ENCODE results near the gene ZNF358. TPM values are rescaled to one million over a fixed set of nuclear protein-coding genes. Genes with fewer than 3 reads are reported as not detected.

The ZNF358 gene
- total RNA-seq, 1 donor from 2014 or later, result 59.1 TPM

- no peak for DNase-seq (ENCODE audit: low spot score)
Observed at GRCh38 chr19:7519361-7520130, 3.6 kb downstream of the ZNF358 start.

DNA sequence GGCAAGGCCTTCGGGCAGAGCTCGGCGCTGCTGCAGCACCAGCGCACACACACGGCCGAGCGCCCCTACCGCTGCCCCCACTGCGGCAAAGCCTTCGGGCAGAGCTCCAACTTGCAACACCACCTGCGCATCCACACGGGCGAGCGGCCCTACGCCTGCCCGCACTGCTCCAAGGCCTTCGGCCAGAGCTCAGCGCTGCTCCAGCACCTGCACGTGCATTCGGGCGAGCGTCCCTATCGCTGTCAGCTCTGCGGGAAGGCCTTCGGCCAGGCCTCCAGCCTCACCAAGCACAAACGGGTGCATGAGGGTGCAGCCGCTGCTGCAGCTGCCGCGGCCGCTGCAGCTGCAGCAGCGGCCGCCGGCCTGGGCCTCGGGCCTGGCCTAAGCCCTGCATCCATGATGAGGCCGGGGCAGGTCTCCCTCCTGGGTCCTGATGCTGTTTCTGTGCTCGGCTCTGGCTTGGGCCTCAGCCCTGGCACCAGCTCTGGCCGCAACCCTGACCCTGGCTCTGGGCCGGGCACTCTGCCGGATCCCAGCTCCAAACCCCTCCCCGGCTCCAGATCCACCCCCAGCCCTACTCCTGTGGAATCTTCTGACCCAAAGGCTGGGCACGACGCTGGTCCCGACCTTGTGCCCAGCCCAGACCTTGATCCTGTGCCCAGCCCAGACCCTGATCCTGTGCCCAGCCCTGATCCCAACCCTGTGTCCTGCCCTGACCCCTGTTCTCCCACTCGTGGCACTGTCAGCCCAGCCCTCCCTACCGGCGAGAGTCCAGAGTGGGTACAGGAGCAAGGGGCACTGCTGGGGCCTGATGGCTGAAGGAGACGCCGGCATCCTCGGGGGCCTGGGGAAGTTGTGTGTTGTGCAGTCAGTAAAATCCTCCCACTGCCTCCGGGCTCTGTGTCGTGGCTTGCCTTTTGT, 4.5 kb downstream of the ZNF358 start:
- no peak for DNase-seq (ENCODE audit: low spot score)

DNA sequence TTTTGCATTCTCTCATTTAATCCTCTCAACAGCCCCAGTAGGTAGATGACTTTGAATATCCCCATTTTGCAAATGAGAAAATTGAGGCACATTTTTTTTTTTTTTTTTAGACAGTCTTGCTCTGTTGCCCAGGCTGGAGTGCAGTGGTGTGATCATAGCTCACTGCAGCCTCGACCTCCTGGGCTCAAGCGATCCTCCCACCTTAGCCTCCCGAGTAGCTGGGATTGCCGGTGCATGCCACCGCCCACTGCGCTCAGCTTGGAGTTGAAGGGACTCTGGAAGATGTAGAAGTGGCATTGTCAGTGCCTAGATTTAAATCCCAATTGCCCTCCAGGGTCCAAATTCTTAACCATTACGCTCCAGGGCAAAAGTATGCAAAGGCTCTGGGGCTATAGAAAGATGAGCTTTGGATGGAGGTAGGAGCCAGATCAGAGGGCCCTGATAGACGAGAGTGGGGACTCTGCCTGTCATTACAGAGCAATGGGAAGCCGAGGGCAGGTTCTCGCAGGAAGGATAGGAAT, 5.7 kb downstream of the ZNF358 start:
- DNase-seq (ENCODE audit: low spot score), result no peak

GRCh38 chr19:7522072-7522922, 6.4 kb downstream of the ZNF358 start, which contains the start of gene MCOLN1:
Gene MCOLN1 (plus strand): TSS chr19:7522624. CDS start chr19:7522751, 127 bp downstream.
- peak; percentile 100 for DNase-seq (ENCODE audit: low spot score)

GRCh38 chr19:7522923-7523667, 7.2 kb downstream of the ZNF358 start:
- no peak for DNase-seq (ENCODE audit: low spot score)

- no peak for DNase-seq (ENCODE audit: low spot score)
Observed at GRCh38 chr19:7524523-7524922, 8.6 kb downstream of the ZNF358 start.

DNA sequence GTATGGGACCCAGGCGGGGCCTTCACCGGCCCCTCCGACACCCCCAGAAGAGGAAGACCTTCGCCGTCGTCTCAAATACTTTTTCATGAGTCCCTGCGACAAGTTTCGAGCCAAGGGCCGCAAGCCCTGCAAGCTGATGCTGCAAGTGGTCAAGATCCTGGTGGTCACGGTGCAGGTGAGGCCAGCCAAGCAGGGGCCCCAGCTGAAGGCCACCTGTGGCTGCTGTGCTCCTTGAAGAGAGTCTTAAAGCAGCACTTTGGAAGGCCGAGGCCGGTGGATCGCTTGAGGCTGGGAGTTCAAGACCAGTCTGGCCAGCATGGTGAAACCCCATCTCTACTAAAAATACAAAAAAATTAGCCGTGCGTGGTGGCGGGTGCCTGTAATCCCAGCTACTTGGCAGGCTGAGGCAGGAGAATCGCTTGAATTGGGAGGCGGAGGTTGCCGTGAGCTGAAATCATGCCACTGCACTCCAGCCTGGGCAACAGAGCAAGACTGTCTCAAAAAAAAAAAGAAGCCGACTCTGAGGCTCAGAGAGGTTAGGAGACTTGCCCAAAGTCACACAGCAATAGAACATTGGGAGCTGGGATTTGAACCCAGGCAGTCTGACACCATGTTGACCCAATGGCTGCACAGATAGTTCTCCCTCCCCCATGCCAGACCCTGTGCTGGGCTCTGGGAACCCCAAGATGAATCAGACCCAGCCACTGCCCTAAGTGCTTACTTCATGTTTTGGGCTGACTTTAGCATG, 9.3 kb downstream of the ZNF358 start:
- DNase-seq (ENCODE audit: low spot score), result no peak

GRCh38 chr19:7526059-7526929, 10.4 kb downstream of the ZNF358 start:
- no peak for DNase-seq (ENCODE audit: low spot score)

DNA sequence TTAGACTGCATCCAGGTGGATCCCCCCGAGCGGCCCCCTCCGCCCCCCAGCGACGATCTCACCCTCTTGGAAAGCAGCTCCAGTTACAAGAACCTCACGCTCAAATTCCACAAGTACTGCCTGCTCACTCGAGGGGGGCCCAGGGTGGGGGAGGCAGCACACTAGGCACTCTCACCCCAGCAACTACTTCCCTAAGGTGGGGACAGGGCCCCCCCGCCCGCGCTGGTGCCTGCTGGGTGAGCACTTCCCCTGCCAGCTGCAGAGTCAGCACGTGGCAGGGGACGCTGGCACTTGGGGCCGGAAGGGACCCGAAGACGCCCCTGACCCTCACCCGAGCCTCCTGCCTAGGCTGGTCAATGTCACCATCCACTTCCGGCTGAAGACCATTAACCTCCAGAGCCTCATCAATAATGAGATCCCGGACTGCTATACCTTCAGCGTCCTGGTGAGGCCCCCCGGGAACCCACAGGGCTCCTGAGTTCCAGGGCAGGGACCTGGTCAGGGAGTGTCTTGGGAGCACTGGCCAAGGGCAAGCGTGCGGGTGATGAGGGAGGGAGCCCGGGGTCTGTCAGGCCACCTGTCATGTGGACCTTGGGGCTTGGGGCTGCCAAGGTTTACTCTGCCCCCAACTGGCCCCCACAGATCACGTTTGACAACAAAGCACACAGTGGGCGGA, 11.8 kb downstream of the ZNF358 start:
- DNase-seq (ENCODE audit: low spot score), result no peak

DNA sequence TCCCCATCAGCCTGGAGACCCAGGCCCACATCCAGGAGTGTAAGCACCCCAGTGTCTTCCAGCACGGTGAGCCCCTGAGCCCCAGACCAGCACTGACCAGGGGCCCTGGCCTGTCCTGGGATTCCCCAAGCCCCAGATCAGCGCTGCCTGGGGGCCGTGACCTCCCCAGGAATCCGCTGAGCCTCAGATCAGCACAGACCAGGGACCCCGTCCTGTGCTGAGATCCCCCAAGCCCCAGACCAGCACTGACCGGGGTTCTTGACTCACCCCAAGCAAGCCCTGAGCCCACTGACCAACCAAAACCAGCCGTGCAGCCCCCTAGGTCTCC, 12.3 kb downstream of the ZNF358 start:
- DNase-seq (ENCODE audit: low spot score), result no peak

DNA sequence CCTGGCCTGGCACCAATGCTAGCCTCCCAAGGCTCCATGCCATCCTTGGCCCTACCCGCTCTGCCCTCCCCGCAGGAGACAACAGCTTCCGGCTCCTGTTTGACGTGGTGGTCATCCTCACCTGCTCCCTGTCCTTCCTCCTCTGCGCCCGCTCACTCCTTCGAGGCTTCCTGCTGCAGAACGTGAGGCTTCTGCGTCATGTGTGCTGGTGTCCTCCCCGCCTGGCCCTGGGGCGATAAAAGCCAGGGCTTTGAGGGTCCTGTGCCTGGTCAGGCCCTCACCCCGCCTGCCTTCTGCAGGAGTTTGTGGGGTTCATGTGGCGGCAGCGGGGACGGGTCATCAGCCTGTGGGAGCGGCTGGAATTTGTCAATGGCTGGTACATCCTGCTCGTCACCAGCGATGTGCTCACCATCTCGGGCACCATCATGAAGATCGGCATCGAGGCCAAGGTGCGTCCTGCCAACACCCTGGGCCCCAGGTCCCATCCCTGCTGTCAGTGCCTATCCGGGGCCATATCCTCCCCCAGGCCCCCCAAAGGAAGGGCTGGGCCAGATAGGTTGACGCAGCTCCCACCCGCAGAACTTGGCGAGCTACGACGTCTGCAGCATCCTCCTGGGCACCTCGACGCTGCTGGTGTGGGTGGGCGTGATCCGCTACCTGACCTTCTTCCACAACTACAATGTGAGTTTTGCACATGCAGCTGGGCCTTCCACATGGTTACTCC, 12.8 kb downstream of the ZNF358 start:
- no peak for DNase-seq (ENCODE audit: low spot score)

DNA sequence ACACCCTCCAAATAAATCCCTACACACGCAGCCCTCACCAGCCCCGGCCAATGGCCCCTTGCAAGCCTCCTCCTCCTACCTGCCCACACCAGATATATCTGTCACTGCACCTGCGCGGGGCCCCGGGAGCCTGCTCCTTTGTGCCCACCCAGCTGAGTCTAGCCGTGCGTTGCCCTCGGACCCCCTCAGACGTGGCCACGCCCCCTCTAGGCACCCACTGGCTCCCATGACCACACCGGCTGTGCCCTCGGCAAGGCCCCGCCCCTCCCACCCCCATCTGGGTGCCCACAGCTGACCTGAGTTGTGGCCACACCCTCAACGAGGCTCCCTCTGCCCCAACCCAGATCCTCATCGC, 13.3 kb downstream of the ZNF358 start:
- DNase-seq (ENCODE audit: low spot score), result no peak

GRCh38 chr19:7529610-7530490, 13.9 kb downstream of the ZNF358 start:
- no peak for DNase-seq (ENCODE audit: low spot score)

- DNase-seq (ENCODE audit: low spot score), result no peak
Observed at GRCh38 chr19:7533281-7533885, 17.5 kb downstream of the ZNF358 start.

- DNase-seq (ENCODE audit: low spot score), result no peak
Observed at GRCh38 chr19:7533925-7534480, 18.1 kb downstream of the ZNF358 start.

DNA sequence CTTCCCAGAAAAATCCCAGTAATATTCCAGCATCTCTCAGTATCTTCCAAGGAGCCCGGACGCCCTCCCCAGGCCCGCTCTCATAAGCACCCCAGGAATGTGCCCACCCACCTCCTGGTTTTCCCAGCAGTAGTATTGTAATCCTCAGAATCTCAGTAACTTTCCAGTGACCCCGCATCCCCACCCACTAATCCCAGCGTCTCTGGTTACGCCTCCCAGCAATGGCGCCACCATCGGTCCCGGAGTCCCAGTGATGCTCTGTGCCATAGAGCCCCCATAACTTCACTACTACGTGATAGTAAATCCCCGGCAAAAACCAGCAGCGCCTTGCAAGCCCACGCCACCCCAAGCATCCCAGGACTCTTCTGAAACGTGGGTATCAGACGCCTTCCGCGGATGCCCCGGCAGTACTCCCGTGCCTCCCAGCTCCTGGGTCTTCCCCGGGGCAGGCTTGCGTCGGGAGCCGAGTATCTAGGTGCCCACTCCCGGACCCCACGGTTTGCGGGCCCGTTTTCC, 18.7 kb downstream of the ZNF358 start:
- no peak for DNase-seq (ENCODE audit: low spot score)
